ENCODE data around the gene HS3ST4.

DNA sequence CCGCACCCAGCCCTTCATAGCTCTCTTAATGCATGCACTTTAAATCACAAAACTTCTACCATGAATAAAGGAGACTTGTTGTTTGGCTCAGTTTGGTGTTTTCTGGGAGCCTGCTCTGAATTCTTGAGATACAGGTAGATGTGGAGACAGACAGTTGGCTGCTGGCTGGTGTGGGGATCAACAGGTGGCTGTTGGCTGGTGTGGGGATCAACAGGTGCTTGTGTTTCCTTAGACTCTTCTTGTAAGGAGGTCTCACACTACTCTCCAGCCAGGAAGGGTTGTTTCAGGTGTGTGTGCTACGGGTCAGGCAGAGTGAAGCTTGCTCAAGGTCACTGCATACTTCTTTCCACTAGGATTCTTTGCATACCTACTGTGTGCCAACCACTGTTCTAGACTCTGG, 265.9 kb downstream of the HS3ST4 start:
- TF ChIP-seq GATA2 (IDR thresholded peaks at IDR 0.05; ENCODE audit: low read depth, low read length) (no peak), GATA3 (IDR thresholded peaks at IDR 0.05; ENCODE audit: low read depth, low read length) (no peak)

Measured in SH-SY5Y (cell line).